Activated CD4-positive, alpha-beta T cell treated with anti-CD3 and anti-CD28 coated beads, Interleukin-2, amount 50 U/mL, for 24 hours (primary cell): ENCODE measurements around the gene HOXB7.

Experiments
- DNase-seq, 2 donors: peaks; one replicate each; pipeline ENCODE4 v3.0.0-alpha.2; 2020; ENCODE audit warnings: low read depth in 1 of 2, low spot score in 1 of 2

HOXB7 gene

GRCh38 chr17:48568499-48569239 is 42.1 kb downstream of the HOXB7 start:
- DNase-seq = no peak

- DNase-seq = no peak
These were observed 43.0 kb downstream of the HOXB7 start for GRCh38 chr17:48567646-48568354.

- no peak for DNase-seq
These were observed 43.6 kb downstream of the HOXB7 start for GRCh38 chr17:48567209-48567608.

- no peak for DNase-seq
These were observed 44.1 kb downstream of the HOXB7 start for GRCh38 chr17:48566717-48567116.

GRCh38 chr17:48565925-48566710 is 44.7 kb downstream of the HOXB7 start:
- no peak for DNase-seq

GRCh38 chr17:48565022-48565554 is 45.7 kb downstream of the HOXB7 start:
- no peak for DNase-seq

- DNase-seq = no peak
These were observed 46.4 kb downstream of the HOXB7 start for GRCh38 chr17:48564188-48565021.

- no peak for DNase-seq
These were observed 47.0 kb downstream of the HOXB7 start for GRCh38 chr17:48563867-48564187.

- no peak for DNase-seq
These were observed 47.4 kb downstream of the HOXB7 start for GRCh38 chr17:48563385-48563838.

- no peak for DNase-seq
These were observed 47.9 kb downstream of the HOXB7 start for GRCh38 chr17:48562934-48563333.

- no peak for DNase-seq
These were observed 48.7 kb downstream of the HOXB7 start for GRCh38 chr17:48561884-48562810.

- DNase-seq = no peak
These were observed 50.7 kb downstream of the HOXB7 start for GRCh38 chr17:48559840-48560817.

- DNase-seq = no peak
These were observed 51.5 kb downstream of the HOXB7 start for GRCh38 chr17:48559122-48559839.

- DNase-seq = no peak
These were observed 52.0 kb downstream of the HOXB7 start for GRCh38 chr17:48558831-48559121.

- DNase-seq = no peak
These were observed 52.6 kb downstream of the HOXB7 start for GRCh38 chr17:48558057-48558830.
